Posterior cingulate gyrus (tissue), 11 donors: ENCODE results near the gene ZNF232.
"Not testable (repeated sequence)": the region's sequence is repeated elsewhere in the genome, so short reads cannot be mapped to it uniquely, and the experiment has no call there.

Experiments
- DNase-seq, 10 donors: peaks; one replicate each; pipeline versions ENCODE4 v3.0.0 to v3.0.0-alpha.2; 2020 to 2021; ENCODE audit warnings: mixed read lengths in 3 of 10
- intact Hi-C: fragments of 100-400 bp; cut with DNase I; formaldehyde crosslinking; loops from one replicate; pipeline ENCODE4 v1.15.1; 2023

The ZNF232 gene

GRCh38 chr17:5111402-5112204, at the start of gene ZNF232:
ZNF232 (minus strand) TSS chr17:5111878; CDS start chr17:5111822, 56 bp downstream.
- peak; percentile 88 to 99 (median 92) for DNase-seq
- intact Hi-C loops = loop anchor here (5.0 kb wide), 1 partner anchor 81 kb away; the partner anchor contains the start of gene ZNF594

DNA sequence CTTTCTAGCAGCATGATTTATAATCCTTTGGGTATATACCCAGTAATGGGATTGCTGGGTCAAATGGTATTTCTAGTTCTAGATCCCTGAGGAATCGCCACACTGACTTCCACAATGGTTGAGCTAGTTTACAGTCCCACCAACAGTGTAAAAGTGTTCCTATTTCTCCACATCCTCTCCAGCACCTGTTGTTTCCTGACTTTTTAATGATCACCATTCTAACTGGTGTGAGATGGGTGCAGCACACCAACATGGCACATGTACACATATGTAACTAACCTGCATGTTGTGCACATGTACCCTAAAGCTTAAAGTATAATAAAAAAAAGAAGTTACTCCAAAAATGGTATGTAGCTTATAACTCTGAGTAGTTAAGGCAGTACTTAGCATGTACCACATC, 49.0 kb upstream of the ZNF232 start:
- DNase-seq, intact Hi-C loops: not testable (repeated sequence)

DNA sequence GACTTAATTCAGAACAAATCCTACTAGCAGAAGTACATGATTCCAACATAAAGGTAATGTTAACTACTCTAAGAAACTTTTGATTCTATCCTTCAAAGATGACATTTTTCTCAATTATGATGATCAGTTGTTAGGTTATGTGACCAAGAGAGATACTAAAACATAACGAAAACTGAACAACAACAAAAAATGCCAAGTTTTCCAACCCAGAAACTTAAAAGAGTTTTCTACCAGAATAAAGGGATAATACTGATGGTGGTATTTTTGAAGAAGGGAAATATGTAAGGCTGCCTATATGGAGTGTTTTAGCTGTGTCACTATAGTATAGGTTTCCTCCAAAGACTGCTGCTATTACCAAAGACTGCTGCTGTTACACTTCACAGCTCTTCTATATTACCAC, 34.4 kb upstream of the ZNF232 start:
- DNase-seq, intact Hi-C loops: not testable (repeated sequence)

- intact Hi-C loops, DNase-seq: not testable (repeated sequence)
These were observed 31.2 kb upstream of the ZNF232 start for GRCh38 chr17:5142877-5143276.

- intact Hi-C loops = no loop called here
- DNase-seq = peak in 1 of 10 donors; percentile 60
These were observed 27.7 kb upstream of the ZNF232 start for GRCh38 chr17:5139458-5139732.

GRCh38 chr17:5138616-5139457, 27.2 kb upstream of the ZNF232 start:
- peak in 2 of 10 donors; percentile 26 to 52 for DNase-seq
- intact Hi-C loops = no loop called here

DNA sequence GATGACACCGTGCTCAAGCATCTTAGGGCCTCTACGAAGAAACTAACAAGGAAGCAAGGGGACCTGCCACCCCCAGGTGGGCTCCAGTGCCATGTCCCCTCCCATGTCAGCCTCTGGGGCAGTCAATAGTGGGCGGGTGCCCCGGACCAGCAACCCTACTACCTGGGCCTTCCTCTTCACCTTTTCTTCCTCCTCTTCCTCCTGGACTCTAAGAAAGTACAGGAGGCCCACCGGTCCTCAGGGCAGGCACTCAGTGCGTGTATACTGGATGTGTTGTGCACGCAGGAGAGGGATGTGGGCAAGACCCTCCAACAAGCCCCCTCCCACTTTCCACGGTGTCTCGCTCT, 26.5 kb upstream of the ZNF232 start:
- intact Hi-C loops = not testable (repeated sequence)
- peak in 1 of 10 donors; percentile 33 for DNase-seq

- intact Hi-C loops = not testable (repeated sequence)
- peak in 1 of 10 donors; percentile 57 for DNase-seq
These were observed 26.0 kb upstream of the ZNF232 start for GRCh38 chr17:5137511-5138197.

- DNase-seq = peak in 1 of 10 donors; percentile 45
- intact Hi-C loops = not testable (repeated sequence)
These were observed 25.1 kb upstream of the ZNF232 start for GRCh38 chr17:5136580-5137412.

GRCh38 chr17:5135726-5136579, 24.3 kb upstream of the ZNF232 start:
- DNase-seq = peak in 1 of 10 donors; percentile 68
- intact Hi-C loops = no loop called here

GRCh38 chr17:5135131-5135712, 23.5 kb upstream of the ZNF232 start:
- peak in 2 of 10 donors; percentile 40 to 49 for DNase-seq
- intact Hi-C loops = not testable (repeated sequence)

- intact Hi-C loops = not testable (repeated sequence)
- peak in 1 of 10 donors; percentile 14 for DNase-seq
These were observed 22.9 kb upstream of the ZNF232 start for GRCh38 chr17:5134571-5134970.

DNA sequence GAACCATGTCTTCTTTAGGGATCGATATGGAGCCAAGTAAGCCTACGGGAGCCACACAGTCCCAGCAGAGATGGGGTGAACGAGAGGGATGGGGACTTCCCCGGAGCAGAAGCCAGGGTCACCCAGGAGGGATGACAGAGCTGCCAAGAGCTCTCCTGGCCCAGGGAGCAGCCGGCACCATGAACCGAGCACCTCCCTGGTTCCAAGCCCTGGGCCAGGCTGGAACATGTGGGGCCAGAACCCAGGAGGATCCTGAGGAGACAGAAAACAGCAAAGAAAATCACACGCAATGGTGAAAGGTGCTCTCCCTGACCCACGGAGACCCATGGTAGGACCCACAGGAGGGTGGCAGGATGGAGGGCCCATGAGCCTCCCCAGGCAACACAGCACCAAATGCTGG, 22.3 kb upstream of the ZNF232 start:
- peak in 1 of 10 donors; percentile 64 for DNase-seq
- intact Hi-C loops = not testable (repeated sequence)

GRCh38 chr17:5133311-5133710, 21.6 kb upstream of the ZNF232 start:
- DNase-seq = no peak
- intact Hi-C loops = no loop called here

DNA sequence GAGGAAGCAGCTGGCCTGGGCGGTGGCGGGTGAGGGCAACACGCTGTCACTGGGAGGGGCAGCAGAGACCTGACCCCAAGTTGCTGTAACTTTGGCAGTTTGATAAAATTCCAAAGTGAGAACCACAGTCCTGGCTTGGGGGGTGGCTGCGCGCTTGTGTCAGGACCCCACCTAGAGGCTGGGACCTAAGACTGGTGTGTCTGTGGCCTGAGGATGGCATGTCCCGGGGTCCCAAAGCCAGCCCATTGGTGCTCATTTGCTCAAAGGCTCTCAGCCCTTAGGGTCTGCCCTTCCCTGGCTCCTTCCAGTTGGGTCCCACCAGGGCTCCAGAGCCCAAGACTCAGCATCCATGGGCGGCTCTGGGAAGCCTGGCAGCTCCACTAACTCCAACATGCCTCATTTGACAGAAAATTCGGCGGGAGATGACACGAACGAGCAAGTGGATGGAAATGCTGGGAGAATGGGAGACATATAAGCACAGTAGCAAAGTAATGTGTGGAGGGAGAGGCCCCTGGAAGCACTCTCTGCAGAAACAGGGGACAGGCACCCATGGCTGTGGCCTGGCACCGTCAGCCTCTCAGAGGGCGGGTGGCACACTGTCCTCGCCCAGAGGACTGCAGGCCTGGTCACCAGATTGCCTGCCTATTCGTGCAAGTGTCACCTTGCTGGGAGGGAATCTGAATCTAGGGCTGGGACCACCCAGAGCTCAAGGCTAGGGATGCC, 21.0 kb upstream of the ZNF232 start:
- intact Hi-C loops, DNase-seq: not testable (repeated sequence)

GRCh38 chr17:5131799-5132502, 20.3 kb upstream of the ZNF232 start:
- intact Hi-C loops = not testable (repeated sequence)
- peak in 1 of 10 donors; percentile 58 for DNase-seq

- intact Hi-C loops = no loop called here
- peak in 1 of 10 donors; percentile 27 for DNase-seq
These were observed 19.6 kb upstream of the ZNF232 start for GRCh38 chr17:5131146-5131715.
